Osteocyte (in vitro differentiated cells): Measurements from ENCODE around the gene BEND4. TPM values are rescaled to one million over a fixed set of nuclear protein-coding genes. Genes with fewer than 3 reads are reported as not detected.

ENCODE experiments used
- DNase-seq: peaks from one replicate; pipeline ENCODE4 v3.0.0; 2021; ENCODE audit warnings: mixed read lengths; ENCODE audit not compliant: unreplicated experiment; ENCODE audit errors: extremely low spot score
- H3K27ac Mint-ChIP-seq: one replicate; pipeline ENCODE4 v1.8.0; 2021; ENCODE audit warnings: mild to moderate bottlenecking, mixed read lengths; ENCODE audit not compliant: unreplicated experiment
- H3K27me3 Mint-ChIP-seq: one replicate; pipeline ENCODE4 v1.8.0; 2021; ENCODE audit warnings: mixed read lengths; ENCODE audit not compliant: unreplicated experiment
- H3K36me3 Mint-ChIP-seq: one replicate; pipeline ENCODE4 v1.8.0; 2021; ENCODE audit warnings: mixed read lengths; ENCODE audit not compliant: unreplicated experiment
- H3K4me1 Mint-ChIP-seq: one replicate; pipeline ENCODE4 v1.8.0; 2021; ENCODE audit warnings: mixed read lengths; ENCODE audit not compliant: unreplicated experiment
- H3K4me3 Mint-ChIP-seq: one replicate; pipeline ENCODE4 v1.8.0; 2021; ENCODE audit warnings: mild to moderate bottlenecking, moderate library complexity, mixed read lengths; ENCODE audit not compliant: unreplicated experiment
- H3K9me3 Mint-ChIP-seq: one replicate; pipeline ENCODE4 v1.8.0; 2021; ENCODE audit warnings: mixed read lengths; ENCODE audit not compliant: unreplicated experiment
- CTCF ChIP-seq: fragments of 200-600 bp; sonication (generic); IDR thresholded peaks from 2 replicates; pipeline ENCODE4 v1.5.0; 2021; ENCODE audit warnings: antibody characterized with exemption, mild to moderate bottlenecking, moderate library complexity
- total RNA-seq: library from RNA; stranded (reverse); gene quantifications from 2 replicates; pipeline ENCODE4 v1.2.1, GENCODE V29; 2021

Gene BEND4
- total RNA-seq, 1 donor from 2014 or later = not detected

GRCh38 chr4:42104521-42104920 is 47.9 kb downstream of the BEND4 start:
- no peak overlapping the region for H3K27ac Mint-ChIP-seq
- no peaks in the 10 kb centered on the region for H3K4me1 Mint-ChIP-seq
- no peak overlapping the region for H3K4me3 Mint-ChIP-seq
- no peak for DNase-seq
- H3K9me3 Mint-ChIP-seq = no peaks in the 10 kb centered on the region
- H3K27me3 Mint-ChIP-seq = peaks cover 6% of the 10 kb centered on the region
- H3K36me3 Mint-ChIP-seq = no peaks in the 10 kb centered on the region
- TF ChIP-seq CTCF = no peak

- Mint-ChIP-seq H3K4me3 (no peak overlapping the region), H3K27ac (no peak overlapping the region), H3K4me1 (no peaks in the 10 kb centered on the region), H3K36me3 (no peaks in the 10 kb centered on the region), H3K27me3 (peaks cover 6% of the 10 kb centered on the region), H3K9me3 (no peaks in the 10 kb centered on the region)
- no peak for DNase-seq
- TF ChIP-seq CTCF = no peak
Observed at GRCh38 chr4:42101446-42101975, 50.9 kb downstream of the BEND4 start.

GRCh38 chr4:42088386-42088785 is 64.1 kb downstream of the BEND4 start:
- no peaks in the 10 kb centered on the region for H3K27me3 Mint-ChIP-seq
- peaks cover 24% of the 10 kb centered on the region for H3K36me3 Mint-ChIP-seq
- no peak for TF ChIP-seq CTCF
- H3K4me3 Mint-ChIP-seq = no peak overlapping the region
- H3K27ac Mint-ChIP-seq = no peak overlapping the region
- H3K9me3 Mint-ChIP-seq = no peaks in the 10 kb centered on the region
- no peak for DNase-seq
- no peaks in the 10 kb centered on the region for H3K4me1 Mint-ChIP-seq

- DNase-seq = no peak
- Mint-ChIP-seq H3K4me1 (no peaks in the 10 kb centered on the region), H3K9me3 (no peaks in the 10 kb centered on the region), H3K27ac (no peak overlapping the region), H3K36me3 (peaks cover 25% of the 10 kb centered on the region), H3K4me3 (no peak overlapping the region), H3K27me3 (no peaks in the 10 kb centered on the region)
- no peak for TF ChIP-seq CTCF
Observed at GRCh38 chr4:42083816-42084215, 68.6 kb downstream of the BEND4 start.

- no peaks in the 10 kb centered on the region for H3K27me3 Mint-ChIP-seq
- H3K36me3 Mint-ChIP-seq = peaks cover 27% of the 10 kb centered on the region
- H3K27ac Mint-ChIP-seq = no peak overlapping the region
- H3K9me3 Mint-ChIP-seq = no peaks in the 10 kb centered on the region
- no peaks in the 10 kb centered on the region for H3K4me1 Mint-ChIP-seq
- no peak for TF ChIP-seq CTCF
- no peak overlapping the region for H3K4me3 Mint-ChIP-seq
- DNase-seq = no peak
Observed at GRCh38 chr4:42080306-42080705, 72.1 kb downstream of the BEND4 start.
